WTC11 (cell line): Measurements from ENCODE around the gene SLC9A9. TPM values are rescaled to one million over a fixed set of nuclear protein-coding genes. Genes with fewer than 3 reads are reported as not detected.

Experiments used
- ATAC-seq: fragments of 200-7000 bp; cut with Tn5 transposase; 2 replicates; pipeline ENCODE4 v1.10.0; 2021; ENCODE audit warnings: mild to moderate bottlenecking, moderate library complexity
- CTCF ChIA-PET: fragments of 300-600 bp; sonication (Branson Sonifier 250); formaldehyde crosslinking; loops from one replicate; lab custom pipeline; 2021; ENCODE audit warnings: antibody characterized with exemption; lab: Charles Lee
- POLR2A ChIA-PET: fragments of 350-600 bp; sonication (Branson Sonifier 250); formaldehyde crosslinking; loops from one replicate; lab custom pipeline; 2021; ENCODE audit warnings: antibody characterized with exemption; lab: Charles Lee
- DNase-seq: peaks from one replicate; pipeline ENCODE4 v3.0.0; 2021; ENCODE audit warnings: low spot score
- H3K27ac Mint-ChIP-seq: 2 replicates; pipeline ENCODE4 v1.8.0; 2021; ENCODE audit warnings: mixed read lengths
- H3K27me3 Mint-ChIP-seq: 2 replicates; pipeline ENCODE4 v1.8.0; 2021; ENCODE audit warnings: low read depth, mild to moderate bottlenecking, moderate library complexity, mixed read lengths
- H3K36me3 Mint-ChIP-seq: 2 replicates; pipeline ENCODE4 v1.8.0; 2021; ENCODE audit warnings: mixed read lengths
- H3K4me1 Mint-ChIP-seq: 2 replicates; pipeline ENCODE4 v1.8.0; 2022; ENCODE audit warnings: mixed read lengths
- H3K4me3 Mint-ChIP-seq: 2 replicates; pipeline ENCODE4 v1.8.0; 2021; ENCODE audit warnings: mild to moderate bottlenecking, moderate library complexity, mixed read lengths
- H3K9me3 Mint-ChIP-seq: 2 replicates; pipeline ENCODE4 v1.8.0; 2021; ENCODE audit warnings: mixed read lengths
- ELF4 ChIP-seq: sonication (generic); formaldehyde crosslinking; IDR thresholded peaks from 2 replicates; pipeline ENCODE4 v1.8.1; 2022; ENCODE audit warnings: low read depth, mild to moderate bottlenecking, moderate library complexity, missing genetic modification reagents
- HMGXB4 ChIP-seq: sonication (generic); formaldehyde crosslinking; IDR thresholded peaks from 2 replicates; pipeline ENCODE4 v1.8.1; 2023; ENCODE audit warnings: mild to moderate bottlenecking, moderate library complexity, missing genetic modification reagents
- IRF2 ChIP-seq: sonication (generic); formaldehyde crosslinking; IDR thresholded peaks from 2 replicates; pipeline ENCODE4 v1.8.0; 2022; ENCODE audit warnings: low read depth, missing genetic modification reagents, borderline replicate concordance
- KAT7 ChIP-seq: sonication (generic); formaldehyde crosslinking; IDR thresholded peaks from 2 replicates; pipeline ENCODE4 v1.8.1; 2023; ENCODE audit warnings: missing genetic modification reagents, mild to moderate bottlenecking, borderline replicate concordance
- MLX ChIP-seq: sonication (generic); formaldehyde crosslinking; IDR thresholded peaks from 2 replicates; pipeline ENCODE4 v1.8.1; 2023; ENCODE audit warnings: mild to moderate bottlenecking, missing genetic modification reagents, moderate library complexity
- MYBL2 ChIP-seq: sonication (generic); formaldehyde crosslinking; IDR thresholded peaks from 2 replicates; pipeline ENCODE4 v1.8.1; 2023; ENCODE audit warnings: mild to moderate bottlenecking, moderate library complexity, missing genetic modification reagents
- NFATC4 ChIP-seq: fragments of 250-450 bp; sonication (Bioruptor Pico); IDR thresholded peaks from 2 replicates; pipeline ENCODE4 v1.9.0; 2021; ENCODE audit warnings: mild to moderate bottlenecking
- NFE2L1 ChIP-seq: sonication (generic); formaldehyde crosslinking; IDR thresholded peaks from 2 replicates; pipeline ENCODE4 v1.8.1; 2023; ENCODE audit warnings: missing genetic modification reagents
- NFYB ChIP-seq: sonication (generic); formaldehyde crosslinking; conservative IDR thresholded peaks from 2 replicates; pipeline ENCODE4 v1.8.0; 2022; ENCODE audit warnings: low read depth, missing genetic modification reagents
- NR2C2 ChIP-seq: sonication (generic); formaldehyde crosslinking; IDR thresholded peaks from 2 replicates; pipeline ENCODE4 v1.8.0; 2022; ENCODE audit warnings: mild to moderate bottlenecking, missing genetic modification reagents
- OVOL2 ChIP-seq: fragments of 250-450 bp; sonication (Bioruptor Pico); IDR thresholded peaks from 2 replicates; pipeline ENCODE4 v1.9.0; 2021; ENCODE audit warnings: mild to moderate bottlenecking, borderline replicate concordance
- SMAD3 ChIP-seq: sonication (generic); formaldehyde crosslinking; IDR thresholded peaks from 2 replicates; pipeline ENCODE4 v1.8.0; 2022; ENCODE audit warnings: missing genetic modification reagents, mild to moderate bottlenecking, borderline replicate concordance
- TCF7 ChIP-seq: sonication (generic); formaldehyde crosslinking; IDR thresholded peaks from 2 replicates; pipeline ENCODE4 v1.8.0; 2022; ENCODE audit warnings: mild to moderate bottlenecking, low read depth, missing genetic modification reagents, moderate library complexity
- TEAD4 ChIP-seq: sonication (generic); formaldehyde crosslinking; IDR thresholded peaks from 2 replicates; pipeline ENCODE4 v1.8.0; 2022; ENCODE audit warnings: mild to moderate bottlenecking, missing genetic modification reagents
- TP53 ChIP-seq: sonication (generic); formaldehyde crosslinking; IDR thresholded peaks from 2 replicates; pipeline ENCODE4 v1.8.1; 2023; ENCODE audit warnings: mild to moderate bottlenecking, missing genetic modification reagents
- USF1 ChIP-seq: sonication (generic); formaldehyde crosslinking; IDR thresholded peaks from 2 replicates; pipeline ENCODE4 v1.8.0; 2022; ENCODE audit warnings: mild to moderate bottlenecking, missing genetic modification reagents
- ZBTB21 ChIP-seq: sonication (generic); formaldehyde crosslinking; IDR thresholded peaks from 2 replicates; pipeline ENCODE4 v1.8.1; 2023; ENCODE audit warnings: mild to moderate bottlenecking, missing genetic modification reagents, borderline replicate concordance
- ZNF138 ChIP-seq: sonication (generic); formaldehyde crosslinking; conservative IDR thresholded peaks from 2 replicates; pipeline ENCODE4 v1.8.1; 2022; ENCODE audit warnings: mild to moderate bottlenecking, moderate library complexity, missing genetic modification reagents
- total RNA-seq: library from RNA; stranded (reverse); gene quantifications from 3 replicates; pipeline ENCODE4 v1.2.3, GENCODE V29; 2021
- TF ChIP-seq, protein P1 (sequence below): fragments of 250-450 bp; sonication (Bioruptor Pico); IDR thresholded peaks from 2 replicates; pipeline ENCODE4 v1.9.0; 2021; ENCODE audit warnings: mild to moderate bottlenecking
- TF ChIP-seq, protein P2 (sequence below): sonication (generic); formaldehyde crosslinking; IDR thresholded peaks from 2 replicates; pipeline ENCODE4 v1.8.1; 2023; ENCODE audit warnings: mild to moderate bottlenecking, missing genetic modification reagents
- TF ChIP-seq, protein P3 (sequence below): sonication (generic); formaldehyde crosslinking; IDR thresholded peaks from 2 replicates; pipeline ENCODE4 v1.8.1; 2022; ENCODE audit warnings: missing genetic modification reagents, borderline replicate concordance

The SLC9A9 gene
- total RNA-seq, 1 experiment from 2014 or later, result 1.2 TPM

GRCh38 chr3:143563786-143564185, 284.5 kb downstream of the SLC9A9 start:
- Mint-ChIP-seq H3K9me3 (peaks cover 11% of the 10 kb centered on the region), H3K4me1 (peaks cover 6% of the 10 kb centered on the region), H3K36me3 (peaks cover 10% of the 10 kb centered on the region), H3K4me3 (no peak overlapping the region), H3K27ac (no peak overlapping the region), H3K27me3 (no peaks in the 10 kb centered on the region)
- DNase-seq, result no peak
- CTCF ChIA-PET, result no interaction called here
- no peak for ATAC-seq
- TF ChIP-seq TP53 (CRISPR knock-in tag) (no peak), MLX (CRISPR knock-in tag) (no peak), NR2C2 (CRISPR knock-in tag) (no peak), NFATC4 (CRISPR knock-in tag) (no peak), ELF4 (CRISPR knock-in tag) (no peak), OVOL2 (CRISPR knock-in tag) (no peak), NFE2L1 (CRISPR knock-in tag) (no peak), IRF2 (CRISPR knock-in tag) (no peak), ZBTB21 (CRISPR knock-in tag) (no peak), USF1 (no peak), NFYB (CRISPR knock-in tag) (no peak), SMAD3 (CRISPR knock-in tag) (no peak), MYBL2 (CRISPR knock-in tag) (no peak), KAT7 (CRISPR knock-in tag) (no peak), TEAD4 (CRISPR knock-in tag) (no peak)
- TF ChIP-seq, protein P1, sequence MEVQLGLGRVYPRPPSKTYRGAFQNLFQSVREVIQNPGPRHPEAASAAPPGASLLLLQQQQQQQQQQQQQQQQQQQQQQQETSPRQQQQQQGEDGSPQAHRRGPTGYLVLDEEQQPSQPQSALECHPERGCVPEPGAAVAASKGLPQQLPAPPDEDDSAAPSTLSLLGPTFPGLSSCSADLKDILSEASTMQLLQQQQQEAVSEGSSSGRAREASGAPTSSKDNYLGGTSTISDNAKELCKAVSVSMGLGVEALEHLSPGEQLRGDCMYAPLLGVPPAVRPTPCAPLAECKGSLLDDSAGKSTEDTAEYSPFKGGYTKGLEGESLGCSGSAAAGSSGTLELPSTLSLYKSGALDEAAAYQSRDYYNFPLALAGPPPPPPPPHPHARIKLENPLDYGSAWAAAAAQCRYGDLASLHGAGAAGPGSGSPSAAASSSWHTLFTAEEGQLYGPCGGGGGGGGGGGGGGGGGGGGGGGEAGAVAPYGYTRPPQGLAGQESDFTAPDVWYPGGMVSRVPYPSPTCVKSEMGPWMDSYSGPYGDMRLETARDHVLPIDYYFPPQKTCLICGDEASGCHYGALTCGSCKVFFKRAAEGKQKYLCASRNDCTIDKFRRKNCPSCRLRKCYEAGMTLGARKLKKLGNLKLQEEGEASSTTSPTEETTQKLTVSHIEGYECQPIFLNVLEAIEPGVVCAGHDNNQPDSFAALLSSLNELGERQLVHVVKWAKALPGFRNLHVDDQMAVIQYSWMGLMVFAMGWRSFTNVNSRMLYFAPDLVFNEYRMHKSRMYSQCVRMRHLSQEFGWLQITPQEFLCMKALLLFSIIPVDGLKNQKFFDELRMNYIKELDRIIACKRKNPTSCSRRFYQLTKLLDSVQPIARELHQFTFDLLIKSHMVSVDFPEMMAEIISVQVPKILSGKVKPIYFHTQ (CRISPR knock-in tag), result no peak
- TF ChIP-seq, protein P2, sequence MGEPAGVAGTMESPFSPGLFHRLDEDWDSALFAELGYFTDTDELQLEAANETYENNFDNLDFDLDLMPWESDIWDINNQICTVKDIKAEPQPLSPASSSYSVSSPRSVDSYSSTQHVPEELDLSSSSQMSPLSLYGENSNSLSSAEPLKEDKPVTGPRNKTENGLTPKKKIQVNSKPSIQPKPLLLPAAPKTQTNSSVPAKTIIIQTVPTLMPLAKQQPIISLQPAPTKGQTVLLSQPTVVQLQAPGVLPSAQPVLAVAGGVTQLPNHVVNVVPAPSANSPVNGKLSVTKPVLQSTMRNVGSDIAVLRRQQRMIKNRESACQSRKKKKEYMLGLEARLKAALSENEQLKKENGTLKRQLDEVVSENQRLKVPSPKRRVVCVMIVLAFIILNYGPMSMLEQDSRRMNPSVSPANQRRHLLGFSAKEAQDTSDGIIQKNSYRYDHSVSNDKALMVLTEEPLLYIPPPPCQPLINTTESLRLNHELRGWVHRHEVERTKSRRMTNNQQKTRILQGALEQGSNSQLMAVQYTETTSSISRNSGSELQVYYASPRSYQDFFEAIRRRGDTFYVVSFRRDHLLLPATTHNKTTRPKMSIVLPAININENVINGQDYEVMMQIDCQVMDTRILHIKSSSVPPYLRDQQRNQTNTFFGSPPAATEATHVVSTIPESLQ (CRISPR knock-in tag), result no peak
- POLR2A ChIA-PET, result no interaction called here

DNA sequence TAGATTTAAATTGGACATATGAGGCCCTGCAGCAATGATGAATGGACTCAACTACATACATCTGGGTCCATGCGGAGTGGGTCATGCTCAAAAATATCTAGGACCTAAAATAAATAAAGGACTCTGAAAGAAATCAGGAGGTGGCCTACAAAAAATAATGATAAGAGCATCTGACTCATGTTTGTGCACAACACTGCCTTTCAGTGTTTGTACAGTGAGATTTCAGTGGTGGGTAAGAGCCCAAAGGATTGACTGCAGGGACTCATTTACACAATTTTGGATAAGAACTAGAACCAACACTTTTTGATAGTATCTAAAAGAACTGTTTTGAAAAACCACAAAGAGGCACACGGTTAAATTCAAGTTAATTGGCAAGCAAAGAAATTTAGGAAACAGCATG, 285.5 kb downstream of the SLC9A9 start:
- Mint-ChIP-seq H3K27ac (no peak overlapping the region), H3K4me3 (no peak overlapping the region), H3K27me3 (no peaks in the 10 kb centered on the region), H3K9me3 (peaks cover 21% of the 10 kb centered on the region), H3K4me1 (peaks cover 6% of the 10 kb centered on the region), H3K36me3 (peaks cover 20% of the 10 kb centered on the region)
- CTCF ChIA-PET, result no interaction called here
- TF ChIP-seq HMGXB4 (CRISPR knock-in tag), result no peak
- TF ChIP-seq TCF7 (CRISPR knock-in tag), result no peak
- TF ChIP-seq, protein P3, sequence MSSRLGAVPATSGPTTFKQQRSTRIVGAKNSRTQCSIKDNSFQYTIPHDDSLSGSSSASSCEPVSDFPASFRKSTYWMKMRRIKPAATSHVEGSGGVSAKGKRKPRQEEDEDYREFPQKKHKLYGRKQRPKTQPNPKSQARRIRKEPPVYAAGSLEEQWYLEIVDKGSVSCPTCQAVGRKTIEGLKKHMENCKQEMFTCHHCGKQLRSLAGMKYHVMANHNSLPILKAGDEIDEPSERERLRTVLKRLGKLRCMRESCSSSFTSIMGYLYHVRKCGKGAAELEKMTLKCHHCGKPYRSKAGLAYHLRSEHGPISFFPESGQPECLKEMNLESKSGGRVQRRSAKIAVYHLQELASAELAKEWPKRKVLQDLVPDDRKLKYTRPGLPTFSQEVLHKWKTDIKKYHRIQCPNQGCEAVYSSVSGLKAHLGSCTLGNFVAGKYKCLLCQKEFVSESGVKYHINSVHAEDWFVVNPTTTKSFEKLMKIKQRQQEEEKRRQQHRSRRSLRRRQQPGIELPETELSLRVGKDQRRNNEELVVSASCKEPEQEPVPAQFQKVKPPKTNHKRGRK (CRISPR knock-in tag), result no peak
- TF ChIP-seq ZNF138 (CRISPR knock-in tag), result no peak
- no peak for DNase-seq
- no peak for ATAC-seq
- POLR2A ChIA-PET, result no interaction called here
